Fibroblast of skin of left biceps (primary cell): ENCODE results near the gene C5orf22.
"Not testable (repeated sequence)": the region's sequence is repeated elsewhere in the genome, so short reads cannot be mapped to it uniquely, and the experiment has no call there.

ENCODE experiments used
- DNase-seq, 2 experiments: peaks; one replicate each; pipeline ENCODE4 v3.0.0-alpha.2; 2013; ENCODE audit warnings: low read depth in 2 of 2

C5orf22 gene

DNA sequence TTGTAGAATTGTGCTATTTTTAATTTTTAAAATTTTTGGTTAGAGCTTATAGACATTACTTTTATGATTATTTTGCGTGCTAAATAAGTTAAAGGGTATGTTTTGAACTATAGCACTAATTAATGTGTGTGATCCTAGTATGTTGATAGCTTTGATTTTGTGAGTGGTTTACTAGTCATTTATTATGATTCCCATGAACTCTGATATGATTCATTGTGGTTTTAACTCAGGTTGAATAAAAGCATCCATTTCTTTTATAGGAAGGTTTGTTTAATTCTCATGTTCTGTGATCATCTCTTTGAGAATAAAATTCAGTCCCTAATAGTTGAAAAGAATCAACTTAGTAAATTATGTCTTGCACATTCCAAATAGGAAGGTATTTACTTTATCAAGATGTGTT is 22.5 kb downstream of the C5orf22 start:
- no peak for DNase-seq

DNA sequence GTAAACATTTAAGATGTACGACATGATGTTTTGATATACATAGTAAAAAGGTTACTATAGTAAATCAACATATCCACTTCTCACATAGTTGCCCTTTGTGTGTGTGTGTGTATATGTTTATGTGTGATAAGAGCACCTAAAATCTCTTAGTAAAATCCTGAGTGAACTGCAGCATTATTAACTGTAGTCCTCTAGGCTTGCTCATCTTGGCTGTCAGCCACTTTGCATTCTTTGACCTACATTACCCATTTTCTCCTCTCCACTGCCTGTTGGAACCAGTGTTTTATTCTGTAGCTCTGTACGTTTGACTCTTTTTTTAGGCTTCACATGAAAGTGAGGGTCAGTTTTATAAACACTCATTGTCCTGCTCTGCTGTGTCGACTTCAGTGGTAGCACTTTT is 24.4 kb downstream of the C5orf22 start:
- DNase-seq: peak in 1 of 2 experiments; percentile 13

DNA sequence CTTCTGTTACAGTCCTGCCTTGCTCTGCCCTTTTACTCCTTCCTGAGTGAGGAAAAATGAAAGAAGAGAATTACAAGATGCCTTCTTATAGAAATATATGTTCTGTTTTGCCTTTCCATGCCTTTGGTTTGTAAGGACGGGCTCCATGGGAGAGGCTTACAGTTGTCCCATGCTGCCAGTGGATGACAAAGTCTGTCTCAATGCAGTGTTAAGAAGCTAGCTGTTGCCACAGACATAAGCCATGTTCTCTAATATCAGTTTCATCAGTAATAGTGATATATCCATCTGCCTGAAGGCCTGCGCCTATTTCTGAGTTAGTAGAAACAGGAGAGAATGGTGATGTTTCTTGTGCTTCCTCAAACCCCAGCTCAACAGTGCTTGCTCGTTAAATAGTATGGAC is 27.8 kb downstream of the C5orf22 start:
- no peak for DNase-seq

DNA sequence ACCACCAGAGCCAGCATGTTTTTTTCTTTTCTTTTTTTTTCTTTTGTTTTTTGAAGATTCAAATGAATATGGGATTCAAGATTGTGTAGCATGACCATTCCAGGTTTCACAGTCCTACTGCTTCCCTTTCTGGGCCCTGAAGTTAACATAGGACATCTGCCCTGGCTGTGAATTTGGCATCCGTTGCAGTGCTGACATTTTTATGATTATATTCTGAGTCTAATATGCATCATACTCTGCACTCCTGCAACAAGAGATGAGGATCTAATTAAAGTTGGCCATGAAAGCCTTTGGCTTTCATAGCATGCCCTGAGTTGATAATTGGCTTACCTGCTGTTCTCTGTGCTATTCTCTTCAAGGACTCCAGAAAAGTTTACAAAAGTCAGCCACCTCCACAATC is 29.8 kb downstream of the C5orf22 start:
- DNase-seq: no peak

DNA sequence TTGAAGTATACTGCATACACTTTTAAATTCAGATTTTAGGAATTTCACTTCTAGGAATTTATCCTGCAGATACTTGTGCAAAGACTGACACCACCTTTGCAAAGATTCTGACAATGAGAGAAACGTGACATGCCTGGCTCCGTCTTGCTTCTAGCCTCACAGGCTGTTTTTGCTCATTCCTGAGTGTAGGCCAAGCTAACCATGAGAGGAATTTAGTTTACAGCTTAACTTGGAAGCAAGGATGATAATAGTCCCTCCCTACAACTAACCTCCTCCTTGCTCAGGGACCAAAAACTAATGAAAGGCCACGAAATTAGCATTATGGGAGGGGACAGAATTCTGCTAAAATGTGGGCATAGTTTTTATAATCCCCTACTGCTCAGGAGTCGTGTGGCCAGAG is 31.1 kb downstream of the C5orf22 start:
- DNase-seq: no peak

DNA sequence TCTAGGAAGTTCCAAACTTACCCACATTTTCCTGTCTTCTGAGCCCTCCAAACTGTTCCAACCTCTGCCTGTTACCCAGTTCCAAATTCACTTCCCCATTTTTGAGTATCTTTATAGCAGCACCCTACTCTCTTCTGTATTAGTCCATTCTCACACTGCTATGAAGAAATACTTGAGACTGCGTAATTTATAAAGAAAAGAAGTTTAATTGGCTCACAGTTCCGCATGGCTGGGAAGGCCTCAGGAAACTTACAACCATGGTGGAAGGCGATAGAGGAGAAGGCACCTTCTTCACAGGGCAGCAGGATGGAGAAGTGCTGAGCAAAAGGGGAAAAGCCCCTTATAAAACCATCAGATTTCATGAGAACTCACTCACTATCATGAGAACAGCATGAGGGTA is 34.3 kb downstream of the C5orf22 start:
- not testable (repeated sequence) for DNase-seq

DNA sequence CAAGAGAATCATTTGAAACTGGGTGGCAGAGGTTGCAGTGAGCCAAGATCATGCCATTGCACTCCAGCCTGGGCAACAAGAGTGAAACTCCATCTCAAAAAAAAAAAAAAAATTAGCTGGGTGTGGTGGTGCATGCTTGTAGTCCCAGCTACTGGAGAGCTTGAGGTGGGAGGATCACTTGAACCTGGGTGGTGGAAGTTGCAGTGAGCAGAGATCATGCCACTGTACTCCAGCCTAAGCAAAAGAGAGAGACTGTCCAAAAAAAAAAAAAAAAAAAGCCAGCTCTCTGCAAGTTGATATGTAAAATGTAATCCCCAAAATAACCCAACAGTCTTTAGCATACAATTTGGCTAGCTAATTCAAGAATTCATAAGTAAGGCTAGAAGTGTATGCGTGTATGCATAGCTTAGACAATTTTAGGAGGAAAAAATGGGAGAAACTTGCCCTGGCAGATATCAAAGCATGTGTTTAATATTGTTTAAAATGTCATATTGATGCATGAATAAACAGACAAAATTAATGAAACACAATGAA is 36.3 kb downstream of the C5orf22 start:
- no peak for DNase-seq

DNA sequence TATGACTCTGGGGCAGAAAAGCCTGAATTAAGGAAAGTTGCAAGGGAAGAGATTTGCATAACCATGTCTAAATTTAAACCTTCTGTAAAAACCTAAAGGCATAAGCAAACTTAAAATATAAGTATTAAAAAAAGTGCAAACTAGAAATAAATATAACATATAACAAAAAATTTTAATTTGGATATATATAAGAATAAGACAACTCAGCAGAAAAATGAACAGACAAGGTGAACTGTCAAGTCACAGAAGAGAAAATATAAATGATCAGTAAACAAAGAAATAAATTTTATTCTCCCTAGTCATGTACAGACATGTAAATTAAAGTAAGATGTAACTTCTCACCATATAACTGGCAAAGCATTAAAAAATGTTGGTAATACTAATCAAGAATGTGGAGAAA is 37.0 kb downstream of the C5orf22 start:
- no peak for DNase-seq

DNA sequence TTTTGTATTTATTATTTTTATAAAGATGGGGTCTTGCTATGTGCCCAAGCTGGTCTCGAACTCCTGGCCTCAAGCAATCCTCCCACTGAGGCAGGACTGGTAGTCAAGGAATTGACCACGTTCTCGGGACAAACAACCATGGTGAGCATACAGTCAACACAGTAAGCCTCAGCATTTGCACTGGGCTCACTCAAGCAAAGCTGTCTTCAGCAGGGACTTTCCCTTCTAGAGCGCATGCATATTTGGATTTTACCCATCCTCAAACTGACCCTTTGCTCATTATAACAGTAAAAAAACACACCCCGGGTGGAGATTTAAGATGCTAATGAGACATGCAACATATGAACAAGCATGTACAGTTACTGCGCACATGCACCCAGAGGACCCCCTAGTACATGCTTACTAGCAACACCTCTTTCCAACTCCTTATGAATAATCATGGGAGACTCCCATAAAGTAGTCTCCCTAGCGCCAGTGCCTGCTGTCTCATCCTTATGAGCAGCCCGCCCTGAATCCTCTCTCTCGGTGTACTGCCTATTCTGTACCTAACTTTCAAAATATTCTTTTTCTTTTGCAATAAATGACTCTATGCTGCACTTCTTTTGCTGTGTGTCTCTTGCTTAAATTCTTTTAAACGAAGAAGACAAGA is 41.5 kb downstream of the C5orf22 start:
- DNase-seq: no peak

DNA sequence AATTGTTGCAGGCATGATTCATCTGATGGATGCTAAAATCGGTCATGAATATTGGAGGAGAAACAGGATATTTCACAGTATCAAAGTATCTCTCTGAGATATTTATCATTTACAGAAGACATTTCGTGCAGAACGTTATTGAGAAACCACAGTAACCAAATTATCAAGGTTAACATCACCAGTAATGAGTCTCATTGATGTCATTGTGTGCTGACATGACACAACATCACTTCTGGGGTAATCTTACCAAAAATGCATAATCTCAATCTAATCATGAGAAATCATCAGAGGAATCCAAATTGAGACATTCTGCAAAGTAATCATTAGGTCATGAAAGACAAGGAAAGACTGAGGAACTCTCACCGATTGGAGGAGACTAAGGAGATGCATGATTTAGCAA is 42.7 kb downstream of the C5orf22 start:
- DNase-seq: no peak

DNA sequence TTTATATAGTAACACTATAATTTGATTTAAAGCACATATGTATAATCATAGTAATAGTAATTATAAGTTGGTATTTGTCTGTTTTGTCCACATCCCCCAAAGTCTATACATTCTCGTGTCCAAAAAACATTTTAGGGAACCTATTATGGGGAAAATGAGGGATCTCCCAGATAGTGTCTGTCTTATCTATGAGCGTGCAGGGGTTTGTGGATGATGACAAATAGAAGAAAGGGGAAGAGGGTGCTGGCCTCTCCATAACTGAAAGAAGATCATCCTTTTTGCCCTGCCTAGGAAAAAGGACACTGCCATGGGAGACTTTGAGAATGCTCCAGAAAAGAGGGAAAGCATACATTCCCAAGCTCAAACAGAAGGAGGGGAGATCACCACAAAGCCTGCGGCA is 45.3 kb downstream of the C5orf22 start:
- no peak for DNase-seq

DNA sequence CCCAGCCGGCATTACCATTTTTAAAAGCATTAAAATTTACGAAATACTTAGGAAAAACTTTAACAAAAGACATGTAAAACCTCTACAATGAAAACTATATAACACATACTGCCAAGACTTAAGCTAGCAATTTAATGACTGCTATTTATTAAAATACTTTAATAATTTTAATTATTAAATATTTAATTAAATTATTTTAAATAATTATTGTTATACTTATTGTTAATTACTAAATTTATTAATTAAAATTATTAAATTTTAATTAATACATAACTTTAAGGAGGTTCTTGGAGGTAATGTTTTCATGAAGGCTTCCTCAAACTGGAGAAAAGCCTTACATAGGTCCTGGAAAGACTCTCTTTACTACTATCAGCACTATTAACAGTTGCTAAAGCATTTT is 47.5 kb downstream of the C5orf22 start:
- DNase-seq: no peak

DNA sequence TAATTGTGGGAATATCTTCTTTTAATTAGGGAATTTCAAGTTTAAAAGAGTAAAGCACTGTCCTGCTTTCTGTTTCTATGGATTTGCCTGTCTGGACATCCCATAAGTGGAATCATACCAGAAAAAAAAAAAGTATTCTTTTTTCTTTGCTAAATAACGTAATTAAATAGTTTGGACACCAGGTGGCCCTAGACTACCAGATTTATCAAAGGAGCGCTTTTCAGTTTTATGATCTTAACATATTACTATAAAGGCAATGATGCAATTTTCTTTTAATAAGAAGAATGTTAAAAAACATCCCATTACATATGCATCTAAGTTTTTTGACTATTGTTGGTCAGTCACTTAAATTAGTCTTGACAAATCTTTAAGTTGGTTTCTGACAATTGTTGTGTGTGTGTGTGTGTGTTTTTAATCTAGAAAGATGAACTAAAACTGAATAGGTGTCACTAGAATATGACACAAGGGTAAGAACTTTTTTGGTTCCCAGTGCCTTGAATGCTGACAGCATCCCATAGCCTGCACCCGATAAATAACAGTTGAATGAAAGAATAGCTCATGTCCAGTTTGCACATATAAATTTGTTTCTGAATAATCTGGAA is 49.5 kb downstream of the C5orf22 start:
- DNase-seq: no peak

DNA sequence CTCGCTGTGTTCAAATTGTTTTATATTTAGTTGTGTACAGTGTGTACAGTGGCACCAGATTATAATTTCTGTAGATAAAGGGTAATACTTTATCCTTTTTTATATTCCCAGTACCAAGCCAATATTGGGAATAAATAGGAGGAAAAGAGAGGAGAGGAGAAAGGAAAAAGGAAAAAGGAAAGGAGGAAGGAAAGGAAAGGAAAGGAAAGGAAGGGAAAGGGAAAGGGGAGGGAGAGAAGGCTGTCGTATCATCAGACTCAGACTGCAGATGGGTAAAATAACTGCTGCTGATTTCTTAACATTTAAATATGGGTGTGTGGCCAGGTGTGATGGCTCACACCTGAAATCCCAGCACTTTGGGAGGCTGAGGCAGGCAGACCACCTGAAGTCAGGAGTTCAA is 51.0 kb downstream of the C5orf22 start:
- DNase-seq: no peak

DNA sequence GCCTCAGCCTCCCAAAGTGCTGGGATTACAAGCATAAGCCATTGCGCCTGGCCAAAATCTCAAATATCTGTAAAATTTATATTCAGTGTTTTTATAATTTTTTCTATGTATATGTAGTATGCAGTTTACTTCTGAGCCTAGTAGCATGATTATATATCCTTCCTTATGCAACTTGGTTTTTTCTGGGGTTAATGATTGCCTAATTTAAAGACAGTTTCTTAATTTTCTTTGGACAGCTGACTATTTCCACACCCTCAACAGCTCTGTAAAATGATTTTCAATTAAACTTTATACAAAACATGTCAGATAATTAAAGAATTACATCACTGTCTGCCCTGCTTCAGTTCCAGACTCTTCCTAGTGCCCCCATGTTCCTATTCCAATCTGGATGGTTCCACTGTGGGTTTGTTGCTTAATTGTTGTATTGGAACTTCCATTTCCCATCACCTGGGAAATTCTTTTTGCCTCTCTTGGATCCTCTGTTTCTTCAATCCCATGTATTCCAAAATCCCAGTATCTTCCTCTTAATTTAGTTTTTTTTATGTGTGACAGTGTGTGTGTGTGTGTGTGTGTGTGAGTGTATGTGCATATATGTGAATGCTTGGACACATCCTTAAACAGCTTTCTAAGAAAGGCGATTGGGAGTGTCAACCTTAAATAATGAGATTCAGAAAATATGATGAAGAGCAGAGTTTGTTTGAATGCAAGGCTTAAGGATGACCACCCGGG is 53.2 kb downstream of the C5orf22 start:
- DNase-seq: no peak

DNA sequence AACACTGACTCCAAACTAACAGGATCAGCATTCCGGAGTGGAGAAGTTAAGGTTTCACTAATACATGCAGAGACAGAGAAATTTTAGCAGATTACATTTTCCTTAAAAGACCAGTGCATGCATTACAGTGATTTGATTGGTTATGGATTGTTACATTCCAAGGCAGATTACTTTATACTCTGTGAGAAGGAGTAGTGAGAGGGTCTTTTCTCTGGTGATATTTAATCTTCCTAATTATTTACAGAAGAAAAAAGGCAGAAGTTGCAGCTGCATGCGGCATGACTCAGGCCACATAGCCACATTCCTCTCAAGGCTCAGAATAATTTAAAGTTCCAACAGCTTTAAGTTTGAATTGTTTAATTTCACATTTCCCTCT is 53.8 kb downstream of the C5orf22 start:
- DNase-seq: peak; percentile 40 to 45

DNA sequence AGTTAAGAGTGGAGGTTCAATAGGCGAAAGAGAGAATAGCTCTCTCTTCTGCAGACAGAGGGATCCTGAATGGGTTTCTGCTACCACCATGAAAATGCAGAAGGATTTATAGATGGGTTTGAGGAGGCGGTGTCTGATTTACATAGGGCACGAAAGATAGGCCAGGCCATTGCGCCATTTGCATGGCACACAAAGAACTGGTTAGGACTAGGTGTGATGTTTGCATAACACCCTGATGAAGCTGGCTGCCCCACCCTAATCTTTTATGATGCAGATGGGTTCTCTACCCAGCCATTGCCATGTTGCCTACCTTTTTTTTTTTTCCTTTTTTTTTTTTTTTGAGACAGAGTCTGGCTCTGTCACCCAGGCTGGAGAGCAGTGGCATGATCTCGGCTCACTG is 55.4 kb downstream of the C5orf22 start:
- no peak for DNase-seq

DNA sequence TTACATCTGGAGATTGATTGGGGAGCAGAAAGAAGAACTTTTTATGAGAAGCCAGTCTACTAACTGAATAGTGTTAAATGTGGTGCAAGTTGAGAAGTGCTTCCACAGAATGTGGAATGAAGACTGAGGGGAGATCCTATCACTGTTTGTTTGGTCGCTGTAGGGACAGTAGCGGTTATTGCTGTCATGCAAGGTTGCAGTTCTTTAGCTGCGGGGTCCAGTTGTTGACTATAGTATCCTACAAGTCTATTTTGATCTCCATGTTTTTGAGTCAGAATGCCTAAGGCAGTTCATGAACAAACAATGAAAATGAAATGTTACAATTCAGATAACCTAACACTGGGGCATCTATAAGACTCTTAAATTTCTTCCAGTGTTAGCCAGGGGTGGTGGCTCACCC is 61.6 kb downstream of the C5orf22 start:
- no peak for DNase-seq

DNA sequence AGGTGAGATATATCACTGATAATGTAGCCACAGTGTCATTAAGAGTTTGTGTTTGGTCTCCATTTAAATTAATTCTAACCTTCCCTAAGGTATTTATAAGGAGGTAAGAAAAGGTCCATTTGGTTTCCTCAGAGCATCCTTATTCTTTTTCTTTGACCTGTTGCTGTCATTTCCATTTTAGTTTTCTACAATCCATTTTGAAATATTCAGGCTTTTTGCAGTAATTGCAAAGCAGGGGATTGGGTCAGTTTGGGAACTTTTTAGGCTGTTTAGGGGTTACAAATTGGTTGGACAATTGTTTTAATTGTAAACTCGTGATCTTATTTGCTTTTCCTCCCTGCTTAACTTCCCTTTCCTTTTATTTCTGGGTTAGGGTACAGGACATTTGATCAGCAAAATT is 64.3 kb downstream of the C5orf22 start:
- no peak for DNase-seq

DNA sequence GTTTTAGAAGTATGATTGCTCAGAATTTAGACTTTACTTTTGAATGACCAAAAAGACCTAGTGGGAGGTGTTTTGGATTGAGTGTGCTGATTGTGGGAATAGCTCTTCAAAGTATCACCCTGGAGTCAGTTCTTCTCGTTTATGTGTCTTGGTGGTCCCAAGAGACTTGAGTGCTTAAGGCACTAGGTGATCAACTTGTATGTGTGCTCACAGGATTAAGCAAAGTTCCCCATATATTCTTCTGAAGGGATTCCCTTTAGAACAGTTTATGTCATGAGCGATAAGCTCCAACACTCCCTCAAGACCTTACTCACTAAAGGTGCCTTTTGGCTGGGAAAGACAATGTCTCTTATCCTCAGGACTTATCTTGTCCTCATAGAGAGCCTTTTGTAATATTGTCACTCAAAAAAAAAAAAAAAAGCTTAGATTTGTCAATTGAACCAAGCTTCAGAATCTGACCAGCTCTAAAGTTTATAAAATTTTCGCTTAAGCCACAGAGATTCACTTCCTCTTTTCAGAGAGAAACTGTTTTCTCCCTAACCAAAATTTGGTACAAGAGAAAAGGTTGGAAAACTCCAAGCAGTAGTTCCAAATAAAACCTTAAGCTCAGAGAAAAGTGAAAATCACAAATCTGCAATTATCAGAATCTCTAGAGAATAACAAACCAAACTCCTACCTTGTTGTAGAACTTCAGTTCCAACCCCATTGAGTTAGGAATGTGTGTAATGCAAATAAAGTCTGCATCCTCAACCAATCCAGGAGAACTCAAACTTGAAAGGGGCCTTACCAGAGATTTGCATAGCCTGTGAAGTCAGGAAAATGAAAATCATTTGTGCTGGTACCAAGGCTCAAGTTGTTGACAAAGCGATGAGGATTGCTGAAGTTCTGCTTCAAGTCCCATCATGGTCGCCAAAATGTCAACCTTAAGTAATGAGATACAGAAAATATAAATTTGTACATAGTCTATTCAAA is 66.8 kb downstream of the C5orf22 start:
- no peak for DNase-seq

DNA sequence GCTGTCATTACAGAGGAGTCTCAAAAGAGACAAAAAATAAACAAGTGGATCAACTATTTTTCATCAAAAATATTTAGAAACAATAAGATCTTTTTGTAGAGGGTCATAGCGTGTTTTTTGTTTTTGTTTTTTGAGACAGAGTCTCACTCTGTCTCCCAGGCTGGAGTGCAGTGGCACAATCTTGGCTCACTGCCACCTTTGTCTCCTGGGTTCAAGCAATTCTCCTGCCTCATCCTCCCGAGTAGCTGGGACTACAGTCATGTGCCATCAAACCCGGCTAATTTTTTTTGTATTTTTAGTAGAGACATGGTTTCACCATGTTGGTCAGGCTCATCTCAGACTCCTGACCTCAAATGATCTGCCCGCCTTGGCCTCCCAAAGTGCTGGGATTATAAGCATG is 70.2 kb downstream of the C5orf22 start:
- DNase-seq: not testable (repeated sequence)

DNA sequence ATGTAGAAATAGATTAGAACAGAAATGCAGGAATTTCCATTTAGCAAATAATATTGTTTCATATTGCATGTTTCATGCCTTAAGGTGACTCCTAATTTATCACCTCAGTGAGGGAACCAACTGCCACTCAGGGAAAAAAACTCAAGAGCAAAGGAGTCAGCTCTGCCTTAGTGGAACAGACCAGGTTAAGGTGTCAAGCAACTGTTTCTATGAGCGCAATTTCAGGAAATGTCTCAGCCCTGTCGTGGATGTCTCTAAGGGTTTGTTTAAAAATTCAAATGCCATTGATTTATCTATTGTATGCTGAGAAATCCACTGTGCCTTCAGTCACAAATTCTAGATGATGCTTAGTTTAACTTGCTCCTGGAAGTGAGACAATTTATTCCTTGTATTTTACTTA is 72.1 kb downstream of the C5orf22 start:
- DNase-seq: no peak
